HCT116 (cell line): Measurements from ENCODE around the gene CHST8. TPM values are rescaled to one million over a fixed set of nuclear protein-coding genes. Genes with fewer than 3 reads are reported as not detected.
A peak's percentile ranks its signal among the peaks of the same experiment; 100 is the strongest.

ENCODE experiments used
- ATAC-seq: fragments of 200-7000 bp; cut with Tn5 transposase; 2 replicates; pipeline ENCODE4 v1.9.1; 2020; ENCODE audit warnings: mild to moderate bottlenecking, moderate library complexity
- BruUV-seq: library from RNA; stranded (reverse); fragments of 400-500 nt; replicated peaks from 2 replicates; lab custom pipeline; 2021; lab: Mats Ljungman, UMichigan
- CTCF ChIA-PET: fragments of 300-600 bp; sonication (Branson Sonifier 250); formaldehyde crosslinking; loops from one replicate; lab custom pipeline; 2021; ENCODE audit warnings: antibody characterized with exemption; lab: Charles Lee
- POLR2A ChIA-PET: fragments of 300-600, 350-600 bp; sonication (Branson Sonifier 250); formaldehyde crosslinking; loops from one replicate; lab custom pipeline; 2021; ENCODE audit warnings: antibody characterized with exemption; lab: Charles Lee
- RAD21 ChIA-PET, 2 experiments: fragments of 300-600 bp; sonication (Branson Sonifier 250); formaldehyde crosslinking; loops; one replicate each; lab custom pipeline; 2023; ENCODE audit warnings: low total read pairs in 2 of 2; ENCODE audit not compliant: uncharacterized antibody in 2 of 2, unreplicated experiment in 2 of 2, low non-redundant PET in 1 of 2; lab: Charles Lee
- DNase-seq: peaks from one replicate; pipeline ENCODE4 v3.0.0-alpha.2; 2010; ENCODE audit warnings: low read depth, low spot score
- H2AFZ ChIP-seq: fragments of 200-600 bp; shearing (Covaris generic), sonication (generic); 2 replicates; pipeline ENCODE4 v1.6.1; 2017; ENCODE audit warnings: low read depth, mixed run types, mixed read lengths, antibody characterized with exemption, low read length; ENCODE audit not compliant: poor library complexity, severe bottlenecking
- H3K27ac ChIP-seq: 2 replicates; pipeline ENCODE4 v1.5.1; 2012; ENCODE audit warnings: low read depth, low read length
- H3K27me3 ChIP-seq: fragments of 200-600 bp; sonication (generic); 2 replicates; pipeline ENCODE4 v1.6.1; 2016; ENCODE audit warnings: mixed run types, low read length, mixed read lengths; ENCODE audit not compliant: insufficient read depth
- H3K36me3 ChIP-seq, 2 experiments: fragments of 200-500 bp in 1 of 2; fragments of 200-600 bp in 1 of 2; sonication (Bioruptor generic) in 1 of 2; sonication (generic) in 1 of 2; 2 replicates each; pipeline versions ENCODE4 v1.5.1 to v1.6.1; 2014 to 2016; ENCODE audit warnings: low read length in 2 of 2, inconsistent platforms in 1 of 2, mixed read lengths in 1 of 2, mixed run types in 1 of 2; ENCODE audit not compliant: insufficient read depth in 2 of 2, control insufficient read depth in 1 of 2
- H3K4me1 ChIP-seq, 2 experiments: fragments of 200-600 bp in 1 of 2; sonication (generic) in 1 of 2; 2 replicates each; pipeline versions ENCODE4 v1.5.1 to v1.6.1; 2012 to 2017; ENCODE audit warnings: low read length in 2 of 2, inconsistent platforms in 1 of 2, mild to moderate bottlenecking in 1 of 2, mixed read lengths in 1 of 2, mixed run types in 1 of 2, moderate library complexity in 1 of 2; ENCODE audit not compliant: insufficient read depth in 2 of 2, control insufficient read depth in 1 of 2
- H3K4me2 ChIP-seq: fragments of 200-600 bp; sonication (generic); 2 replicates; pipeline ENCODE4 v1.6.1; 2017; ENCODE audit warnings: mixed run types, low read length, mixed read lengths
- H3K4me3 ChIP-seq, 2 experiments: fragments of 200-600 bp in 1 of 2; sonication (generic) in 1 of 2; replicated peaks in 1 of 2; 2 replicates each; pipeline ENCODE4 v1.5.1; 2011 to 2016; ENCODE audit warnings: low read length in 2 of 2, control low read depth in 1 of 2, low read depth in 1 of 2, mild to moderate bottlenecking in 1 of 2, mixed read lengths in 1 of 2, mixed run types in 1 of 2
- H3K79me2 ChIP-seq: fragments of 200-600 bp; sonication (generic); 2 replicates; pipeline ENCODE4 v1.6.1; 2017; ENCODE audit warnings: mild to moderate bottlenecking, mixed run types, low read length, moderate library complexity, mixed read lengths; ENCODE audit not compliant: insufficient read depth
- H3K9ac ChIP-seq: fragments of 200-600 bp; sonication (generic); 2 replicates; pipeline ENCODE4 v1.6.1; 2016; ENCODE audit warnings: low read length, mixed read lengths
- H3K9me2 ChIP-seq: fragments of 200-600 bp; sonication (generic), shearing (Covaris generic); 2 replicates; pipeline ENCODE4 v1.6.1; 2017; ENCODE audit warnings: mixed run types, mild to moderate bottlenecking, moderate library complexity; ENCODE audit not compliant: insufficient read depth
- H3K9me3 ChIP-seq, 2 experiments: fragments of 200-500 bp in 1 of 2; fragments of 200-600 bp in 1 of 2; sonication (Bioruptor generic) in 1 of 2; sonication (generic) in 1 of 2; 2 replicates each; pipeline ENCODE4 v1.6.1; 2014 to 2017; ENCODE audit warnings: low read length in 2 of 2, mixed read lengths in 2 of 2, inconsistent platforms in 1 of 2, low read depth in 1 of 2, mild to moderate bottlenecking in 1 of 2, mixed run types in 1 of 2, moderate library complexity in 1 of 2; ENCODE audit not compliant: control insufficient read depth in 1 of 2, insufficient read depth in 1 of 2
- H4K20me1 ChIP-seq: fragments of 200-600 bp; sonication (generic), shearing (Covaris generic); 2 replicates; pipeline ENCODE4 v1.6.1; 2017; ENCODE audit warnings: mixed run types, mild to moderate bottlenecking, moderate library complexity; ENCODE audit not compliant: insufficient read depth
- ATF3 ChIP-seq: IDR thresholded peaks from 2 replicates; pipeline ENCODE4 v1.6.1; 2012
- EZH2phosphoT487 ChIP-seq: fragments of 200-600 bp; IDR thresholded peaks from 2 replicates; pipeline ENCODE4 v1.6.1; 2018; ENCODE audit warnings: antibody characterized with exemption, borderline replicate concordance
- JUND ChIP-seq: IDR thresholded peaks from 2 replicates; pipeline ENCODE4 v1.6.1; 2012
- MAX ChIP-seq: IDR thresholded peaks from 2 replicates; pipeline ENCODE4 v1.6.1; 2012
- POLR2A ChIP-seq: IDR thresholded peaks from 2 replicates; pipeline ENCODE4 v1.7.0; 2011; ENCODE audit warnings: borderline replicate concordance; ENCODE audit not compliant: insufficient read depth, insufficient read length; ENCODE audit errors: extremely low read depth
- ZBTB33 ChIP-seq: IDR thresholded peaks from 2 replicates; pipeline ENCODE4 v1.6.1; 2011; ENCODE audit warnings: mild to moderate bottlenecking, low read length, moderate library complexity; ENCODE audit not compliant: insufficient replicate concordance; ENCODE audit errors: extremely low read depth
- ZFX ChIP-seq: fragments of 450-650 bp; IDR thresholded peaks from 2 replicates; pipeline ENCODE4 v1.6.1; 2017
- intact Hi-C: fragments of 100-400 bp; cut with micrococcal nuclease; formaldehyde crosslinking; loops from 2 replicates; pipeline ENCODE4 v1.10.0; 2022
- total RNA-seq: library from RNA; stranded (reverse); gene quantifications from one replicate; pipeline ENCODE4 v1.2.1, GENCODE V29; 2021; ENCODE audit not compliant: unreplicated experiment

CHST8 gene
- total RNA-seq, 1 experiment from 2014 or later, result not detected

GRCh38 chr19:33795370-33796163 is 173.8 kb downstream of the CHST8 start (continued):
- TF ChIP-seq ZBTB33, result no peak
- TF ChIP-seq JUND, result no peak
- no peak for TF ChIP-seq EZH2phosphoT487
- TF ChIP-seq ATF3, result no peak

- Histone ChIP-seq H2AFZ (no peak within 1 kb of the TSS), H3K9me2 (no peaks in the 10 kb centered on the region), H3K9me3 (no peaks in the 10 kb centered on the region), H3K4me1 (peaks cover 7 to 15% of the 10 kb centered on the region in 2 experiments; a peak in 3 of 4 replicates), H3K9ac (peak within 1 kb of the TSS; percentile 73), H3K27ac (peak within 1 kb of the TSS; percentile 83), H4K20me1 (no peaks in the 10 kb centered on the region), H3K27me3 (no peaks in the 10 kb centered on the region), H3K4me3 (peak within 1 kb of the TSS; percentile 59 to 75), H3K4me2 (peak within 1 kb of the TSS; percentile 98), H3K36me3 (no peaks in the 10 kb centered on the region; a peak in 1 of 4 replicates), H3K79me2 (no peaks in the 10 kb centered on the region)
- intact Hi-C loops, result loop anchor here (5.0 kb wide), 1 partner anchor 201 kb away; no protein-coding TSS in a partner anchor
- RAD21 ChIA-PET, result interaction anchor here (0.6 to 0.9 kb wide), 3 partner anchors 24 to 300 kb away, joined by 3 to 5 read pairs (median 4); no protein-coding TSS in a partner anchor
- peak; percentile 44 for ATAC-seq
- no TSS peak for BruUV-seq
- no peak for TF ChIP-seq ZBTB33
- TF ChIP-seq POLR2A, result no peak
- peak; percentile 81 for TF ChIP-seq ZFX
- TF ChIP-seq MAX, result peak; percentile 48; the same call in 1 of the 2 replicates
- CTCF ChIA-PET, result interaction anchor here (1.6 to 2.7 kb wide), 3 partner anchors 18 to 300 kb away, joined by 9 to 16 read pairs (median 14); no protein-coding TSS in a partner anchor
- POLR2A ChIA-PET, result interaction anchor here (0.6 to 1.0 kb wide), 2 partner anchors 207 to 425 kb away, joined by 3 to 4 read pairs; no protein-coding TSS in a partner anchor
- DNase-seq, result no peak
Observed at GRCh38 chr19:33796164-33796875, 174.6 kb downstream of the CHST8 start, which contains the start of gene KCTD15. Gene KCTD15 (plus strand): TSS chr19:33796870. CDS start chr19:33800455, 3,585 bp downstream.
